HCT116 (cell line): ENCODE data around the gene FAM167B.

Source experiments
- CBX3 ChIP-seq: IDR thresholded peaks from 2 replicates; pipeline ENCODE4 v1.6.1; 2012; ENCODE audit warnings: low read depth
- EGR1 ChIP-seq: IDR thresholded peaks from 2 replicates; pipeline ENCODE4 v1.6.1; 2012; ENCODE audit warnings: low read depth
- EZH2 ChIP-seq: fragments of 200-600 bp; sonication (generic); IDR thresholded peaks from 2 replicates; pipeline ENCODE4 v1.6.1; 2017; ENCODE audit warnings: antibody characterized with exemption, mixed run types
- EZH2phosphoT487 ChIP-seq: fragments of 200-600 bp; IDR thresholded peaks from 2 replicates; pipeline ENCODE4 v1.6.1; 2018; ENCODE audit warnings: antibody characterized with exemption, borderline replicate concordance
- POLR2A ChIP-seq: IDR thresholded peaks from 2 replicates; pipeline ENCODE4 v1.7.0; 2011; ENCODE audit warnings: borderline replicate concordance; ENCODE audit not compliant: insufficient read depth, insufficient read length; ENCODE audit errors: extremely low read depth
- POLR2AphosphoS5 ChIP-seq: IDR thresholded peaks from 2 replicates; pipeline ENCODE4 v1.6.1; 2011; ENCODE audit warnings: mild to moderate bottlenecking, low read depth, low read length, moderate library complexity
- RAD21 ChIP-seq: IDR thresholded peaks from 2 replicates; pipeline ENCODE4 v1.6.1; 2012; ENCODE audit warnings: low read depth, mild to moderate bottlenecking
- SIN3A ChIP-seq: IDR thresholded peaks from 2 replicates; pipeline ENCODE4 v1.6.1; 2012; ENCODE audit warnings: low read depth
- SRF ChIP-seq: IDR thresholded peaks from 2 replicates; pipeline ENCODE4 v1.6.1; 2012; ENCODE audit warnings: low read depth
- YY1 ChIP-seq: IDR thresholded peaks from 2 replicates; pipeline ENCODE4 v1.6.1; 2011; ENCODE audit warnings: low read length, low read depth, moderate library complexity, mild to moderate bottlenecking; ENCODE audit not compliant: insufficient replicate concordance; ENCODE audit errors: extremely low read depth
- TF ChIP-seq, protein P1 (sequence below), 3 experiments: fragments of 200-600 bp in 1 of 3; sonication (generic) in 1 of 3; IDR thresholded peaks in 2 of 3; conservative IDR thresholded peaks in 1 of 3; 2 replicates each; pipeline ENCODE4 v1.5.1; 2012 to 2017; ENCODE audit warnings: low read depth in 2 of 3, low read length in 2 of 3, antibody characterized with exemption in 1 of 3, borderline replicate concordance in 1 of 3, control low read depth in 1 of 3, mild to moderate bottlenecking in 1 of 3, mixed read lengths in 1 of 3, mixed run types in 1 of 3, moderate library complexity in 1 of 3; ENCODE audit not compliant: insufficient read depth in 1 of 3
- TF ChIP-seq, protein P2 (sequence below): IDR thresholded peaks from 2 replicates; pipeline ENCODE4 v1.6.1; 2012
- TF ChIP-seq, protein P3 (sequence below): IDR thresholded peaks from 2 replicates; pipeline ENCODE4 v1.6.1; 2012
- TF ChIP-seq, protein P4 (sequence below): IDR thresholded peaks from 2 replicates; pipeline ENCODE4 v1.6.1; 2012; ENCODE audit warnings: low read depth

DNA sequence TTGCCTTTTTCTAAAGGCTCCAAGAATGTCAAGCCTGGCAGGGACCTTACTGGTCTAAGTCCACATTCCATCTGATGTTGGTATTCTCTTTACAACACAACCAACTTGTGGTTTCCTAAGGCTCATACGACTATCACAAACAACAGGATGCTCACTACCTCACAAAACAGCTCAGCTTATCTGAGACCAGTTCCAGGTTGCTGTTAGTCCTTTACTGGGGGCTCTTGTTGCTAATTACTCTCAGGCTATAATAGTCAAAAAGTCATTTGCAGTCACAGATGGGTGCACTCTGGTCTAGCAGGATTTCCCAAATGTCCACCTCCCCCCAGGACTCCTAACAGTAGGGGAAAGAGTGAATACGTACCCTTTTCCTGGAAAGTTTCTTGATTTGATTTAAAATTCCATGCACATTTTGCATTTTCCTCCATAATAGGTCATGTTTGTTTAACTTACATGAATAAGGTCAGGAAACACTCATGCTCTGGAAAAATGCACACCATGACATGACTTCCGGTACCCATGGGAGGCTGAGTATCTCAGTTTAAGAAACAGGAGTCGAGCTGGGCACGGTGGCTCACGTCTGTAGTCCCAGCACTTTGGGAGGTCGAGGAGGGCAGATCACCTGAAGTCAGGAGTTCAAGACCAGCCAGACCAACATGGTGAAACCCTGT is 20.0 kb downstream of the FAM167B start:
- TF ChIP-seq POLR2A (no peak), EGR1 (no peak), EZH2 (no peak), POLR2AphosphoS5 (no peak), SIN3A (no peak), SRF (no peak), RAD21 (no peak), EZH2phosphoT487 (no peak), YY1 (no peak), CBX3 (no peak)
- TF ChIP-seq, protein P1, sequence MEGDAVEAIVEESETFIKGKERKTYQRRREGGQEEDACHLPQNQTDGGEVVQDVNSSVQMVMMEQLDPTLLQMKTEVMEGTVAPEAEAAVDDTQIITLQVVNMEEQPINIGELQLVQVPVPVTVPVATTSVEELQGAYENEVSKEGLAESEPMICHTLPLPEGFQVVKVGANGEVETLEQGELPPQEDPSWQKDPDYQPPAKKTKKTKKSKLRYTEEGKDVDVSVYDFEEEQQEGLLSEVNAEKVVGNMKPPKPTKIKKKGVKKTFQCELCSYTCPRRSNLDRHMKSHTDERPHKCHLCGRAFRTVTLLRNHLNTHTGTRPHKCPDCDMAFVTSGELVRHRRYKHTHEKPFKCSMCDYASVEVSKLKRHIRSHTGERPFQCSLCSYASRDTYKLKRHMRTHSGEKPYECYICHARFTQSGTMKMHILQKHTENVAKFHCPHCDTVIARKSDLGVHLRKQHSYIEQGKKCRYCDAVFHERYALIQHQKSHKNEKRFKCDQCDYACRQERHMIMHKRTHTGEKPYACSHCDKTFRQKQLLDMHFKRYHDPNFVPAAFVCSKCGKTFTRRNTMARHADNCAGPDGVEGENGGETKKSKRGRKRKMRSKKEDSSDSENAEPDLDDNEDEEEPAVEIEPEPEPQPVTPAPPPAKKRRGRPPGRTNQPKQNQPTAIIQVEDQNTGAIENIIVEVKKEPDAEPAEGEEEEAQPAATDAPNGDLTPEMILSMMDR (IDR thresholded peaks at IDR 0.05 in 2 of 3, conservative IDR thresholded peaks at IDR 0.05 in 1 of 3; ENCODE audit: borderline replicate concordance in 1 of 3, insufficient read depth in 1 of 3, low read depth in 2 of 3, low read length in 2 of 3), result no peak
- TF ChIP-seq, protein P2, sequence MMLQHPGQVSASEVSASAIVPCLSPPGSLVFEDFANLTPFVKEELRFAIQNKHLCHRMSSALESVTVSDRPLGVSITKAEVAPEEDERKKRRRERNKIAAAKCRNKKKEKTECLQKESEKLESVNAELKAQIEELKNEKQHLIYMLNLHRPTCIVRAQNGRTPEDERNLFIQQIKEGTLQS, result no peak
- TF ChIP-seq, protein P3, sequence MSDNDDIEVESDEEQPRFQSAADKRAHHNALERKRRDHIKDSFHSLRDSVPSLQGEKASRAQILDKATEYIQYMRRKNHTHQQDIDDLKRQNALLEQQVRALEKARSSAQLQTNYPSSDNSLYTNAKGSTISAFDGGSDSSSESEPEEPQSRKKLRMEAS, result no peak
- TF ChIP-seq, protein P4, sequence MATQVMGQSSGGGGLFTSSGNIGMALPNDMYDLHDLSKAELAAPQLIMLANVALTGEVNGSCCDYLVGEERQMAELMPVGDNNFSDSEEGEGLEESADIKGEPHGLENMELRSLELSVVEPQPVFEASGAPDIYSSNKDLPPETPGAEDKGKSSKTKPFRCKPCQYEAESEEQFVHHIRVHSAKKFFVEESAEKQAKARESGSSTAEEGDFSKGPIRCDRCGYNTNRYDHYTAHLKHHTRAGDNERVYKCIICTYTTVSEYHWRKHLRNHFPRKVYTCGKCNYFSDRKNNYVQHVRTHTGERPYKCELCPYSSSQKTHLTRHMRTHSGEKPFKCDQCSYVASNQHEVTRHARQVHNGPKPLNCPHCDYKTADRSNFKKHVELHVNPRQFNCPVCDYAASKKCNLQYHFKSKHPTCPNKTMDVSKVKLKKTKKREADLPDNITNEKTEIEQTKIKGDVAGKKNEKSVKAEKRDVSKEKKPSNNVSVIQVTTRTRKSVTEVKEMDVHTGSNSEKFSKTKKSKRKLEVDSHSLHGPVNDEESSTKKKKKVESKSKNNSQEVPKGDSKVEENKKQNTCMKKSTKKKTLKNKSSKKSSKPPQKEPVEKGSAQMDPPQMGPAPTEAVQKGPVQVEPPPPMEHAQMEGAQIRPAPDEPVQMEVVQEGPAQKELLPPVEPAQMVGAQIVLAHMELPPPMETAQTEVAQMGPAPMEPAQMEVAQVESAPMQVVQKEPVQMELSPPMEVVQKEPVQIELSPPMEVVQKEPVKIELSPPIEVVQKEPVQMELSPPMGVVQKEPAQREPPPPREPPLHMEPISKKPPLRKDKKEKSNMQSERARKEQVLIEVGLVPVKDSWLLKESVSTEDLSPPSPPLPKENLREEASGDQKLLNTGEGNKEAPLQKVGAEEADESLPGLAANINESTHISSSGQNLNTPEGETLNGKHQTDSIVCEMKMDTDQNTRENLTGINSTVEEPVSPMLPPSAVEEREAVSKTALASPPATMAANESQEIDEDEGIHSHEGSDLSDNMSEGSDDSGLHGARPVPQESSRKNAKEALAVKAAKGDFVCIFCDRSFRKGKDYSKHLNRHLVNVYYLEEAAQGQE, result no peak
